ENCODE measurements around the gene LRRC17.

Gene LRRC17

DNA sequence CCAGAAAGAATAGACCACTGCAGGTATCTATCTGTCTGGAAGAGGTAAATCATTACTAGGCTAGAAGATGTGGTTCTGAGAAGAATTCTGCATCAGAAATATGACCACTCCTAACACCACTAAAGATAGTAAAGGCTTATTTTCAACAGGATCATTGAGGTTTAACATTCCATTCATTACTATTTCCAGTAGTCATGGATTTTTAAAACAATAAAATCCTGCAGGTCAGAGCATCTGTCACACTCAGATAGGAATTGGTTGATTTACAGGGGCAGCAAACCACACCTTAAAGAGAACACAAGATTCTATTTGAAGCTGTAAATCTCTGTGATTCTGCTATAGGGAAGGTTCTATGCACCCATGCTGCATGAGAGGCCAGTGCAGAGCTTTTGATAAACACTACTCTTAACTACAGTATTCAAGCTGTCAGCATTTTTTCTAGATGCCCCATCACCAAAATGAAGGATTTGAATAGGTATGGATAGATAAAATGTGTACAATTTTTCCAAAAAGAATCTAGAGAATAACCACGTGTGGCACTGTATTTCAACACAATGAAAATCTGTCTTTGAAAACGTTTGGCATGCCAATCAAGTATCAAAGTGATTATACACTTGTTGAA, 14.6 kb downstream of the LRRC17 start:
- Histone ChIP-seq H3F3A (ENCODE audit: insufficient read depth, low read length) (no peaks in the 10 kb centered on the region), H3K4me3 (ENCODE audit: low read depth, low read length, poor library complexity, severe bottlenecking) (no peak overlapping the region)
- TF ChIP-seq EZH2 (IDR thresholded peaks at IDR 0.05; ENCODE audit: borderline replicate concordance, low read length), result no peak
- TF ChIP-seq, protein P1, sequence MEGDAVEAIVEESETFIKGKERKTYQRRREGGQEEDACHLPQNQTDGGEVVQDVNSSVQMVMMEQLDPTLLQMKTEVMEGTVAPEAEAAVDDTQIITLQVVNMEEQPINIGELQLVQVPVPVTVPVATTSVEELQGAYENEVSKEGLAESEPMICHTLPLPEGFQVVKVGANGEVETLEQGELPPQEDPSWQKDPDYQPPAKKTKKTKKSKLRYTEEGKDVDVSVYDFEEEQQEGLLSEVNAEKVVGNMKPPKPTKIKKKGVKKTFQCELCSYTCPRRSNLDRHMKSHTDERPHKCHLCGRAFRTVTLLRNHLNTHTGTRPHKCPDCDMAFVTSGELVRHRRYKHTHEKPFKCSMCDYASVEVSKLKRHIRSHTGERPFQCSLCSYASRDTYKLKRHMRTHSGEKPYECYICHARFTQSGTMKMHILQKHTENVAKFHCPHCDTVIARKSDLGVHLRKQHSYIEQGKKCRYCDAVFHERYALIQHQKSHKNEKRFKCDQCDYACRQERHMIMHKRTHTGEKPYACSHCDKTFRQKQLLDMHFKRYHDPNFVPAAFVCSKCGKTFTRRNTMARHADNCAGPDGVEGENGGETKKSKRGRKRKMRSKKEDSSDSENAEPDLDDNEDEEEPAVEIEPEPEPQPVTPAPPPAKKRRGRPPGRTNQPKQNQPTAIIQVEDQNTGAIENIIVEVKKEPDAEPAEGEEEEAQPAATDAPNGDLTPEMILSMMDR (IDR thresholded peaks at IDR 0.05; ENCODE audit: low read length), result no peak

DNA sequence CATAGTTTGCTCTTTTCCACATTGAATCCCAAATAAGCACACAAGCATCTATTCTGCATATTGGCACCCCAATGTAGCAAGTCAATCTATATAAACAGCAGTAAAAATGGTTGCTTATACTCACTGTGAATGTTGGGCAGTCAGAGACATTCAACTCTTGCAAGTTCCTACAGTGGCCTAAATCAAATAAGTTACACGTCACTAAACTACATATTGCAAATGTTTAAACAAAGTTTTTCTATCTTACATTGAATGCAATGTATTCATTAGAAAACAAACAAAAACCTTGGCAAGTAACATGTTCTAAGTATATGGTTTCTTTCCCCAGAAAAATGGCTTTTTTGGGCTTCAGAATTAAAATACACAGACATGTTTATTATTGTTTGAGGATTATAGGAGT, 19.0 kb downstream of the LRRC17 start:
- Histone ChIP-seq H4K20me1 (ENCODE audit: insufficient read depth, low read length) (no peaks in the 10 kb centered on the region), H3K79me2 (ENCODE audit: insufficient read depth, low read length) (no peaks in the 10 kb centered on the region), H2AFZ (ENCODE audit: low read length) (no peak overlapping the region), H3K36me3 (ENCODE audit: insufficient read depth, low read length) (no peaks in the 10 kb centered on the region), H3K4me3 (ENCODE audit: low read depth, low read length, poor library complexity, severe bottlenecking) (no peak overlapping the region), H3K9me2 (ENCODE audit: low read depth, low read length) (no peaks in the 10 kb centered on the region), H3K4me2 (ENCODE audit: low read length) (no peak overlapping the region), H3K27ac (ENCODE audit: low read depth, low read length, poor library complexity, severe bottlenecking) (no peak overlapping the region), H3K9me3 (ENCODE audit: low read length) (no peaks in the 10 kb centered on the region), H3K9ac (ENCODE audit: low read length) (no peak overlapping the region), H3K4me1 (ENCODE audit: insufficient read depth, low read length, severe bottlenecking) (no peaks in the 10 kb centered on the region), H3F3A (ENCODE audit: insufficient read depth, low read length) (no peaks in the 10 kb centered on the region), H3K27me3 (ENCODE audit: insufficient read depth, low read length) (no peaks in the 10 kb centered on the region)
- TF ChIP-seq, protein P1 (IDR thresholded peaks at IDR 0.05; ENCODE audit: low read length), result no peak
- TF ChIP-seq EZH2 (IDR thresholded peaks at IDR 0.05; ENCODE audit: borderline replicate concordance, low read length), result no peak

More for the DNA sequence above, 14.6 kb downstream of the LRRC17 start:
- Histone ChIP-seq H4K20me1 (ENCODE audit: insufficient read depth, low read length) (no peaks in the 10 kb centered on the region), H3K9ac (ENCODE audit: low read length) (no peak overlapping the region), H2AFZ (ENCODE audit: low read length) (no peak overlapping the region), H3K9me3 (ENCODE audit: low read length) (no peaks in the 10 kb centered on the region), H3K27ac (ENCODE audit: low read depth, low read length, poor library complexity, severe bottlenecking) (no peak overlapping the region), H3K79me2 (ENCODE audit: insufficient read depth, low read length) (no peaks in the 10 kb centered on the region), H3K4me2 (ENCODE audit: low read length) (no peak overlapping the region), H3K4me1 (ENCODE audit: insufficient read depth, low read length, severe bottlenecking) (no peaks in the 10 kb centered on the region), H3K9me2 (ENCODE audit: low read depth, low read length) (no peaks in the 10 kb centered on the region), H3K36me3 (ENCODE audit: insufficient read depth, low read length) (no peaks in the 10 kb centered on the region), H3K27me3 (ENCODE audit: insufficient read depth, low read length) (no peaks in the 10 kb centered on the region)

- Histone ChIP-seq H4K20me1 (ENCODE audit: insufficient read depth, low read length) (no peaks in the 10 kb centered on the region), H3K9me2 (ENCODE audit: low read depth, low read length) (no peaks in the 10 kb centered on the region), H3F3A (ENCODE audit: insufficient read depth, low read length) (no peaks in the 10 kb centered on the region), H3K27ac (ENCODE audit: low read depth, low read length, poor library complexity, severe bottlenecking) (no peak overlapping the region), H3K9ac (ENCODE audit: low read length) (no peak overlapping the region), H3K36me3 (ENCODE audit: insufficient read depth, low read length) (no peaks in the 10 kb centered on the region), H2AFZ (ENCODE audit: low read length) (no peak overlapping the region), H3K4me1 (ENCODE audit: insufficient read depth, low read length, severe bottlenecking) (no peaks in the 10 kb centered on the region), H3K27me3 (ENCODE audit: insufficient read depth, low read length) (no peaks in the 10 kb centered on the region), H3K4me2 (ENCODE audit: low read length) (no peak overlapping the region), H3K9me3 (ENCODE audit: low read length) (no peaks in the 10 kb centered on the region), H3K4me3 (ENCODE audit: low read depth, low read length, poor library complexity, severe bottlenecking) (no peak overlapping the region), H3K79me2 (ENCODE audit: insufficient read depth, low read length) (no peaks in the 10 kb centered on the region)
- TF ChIP-seq EZH2 (IDR thresholded peaks at IDR 0.05; ENCODE audit: borderline replicate concordance, low read length), result no peak
- TF ChIP-seq, protein P1 (IDR thresholded peaks at IDR 0.05; ENCODE audit: low read length), result no peak
Measured at GRCh38 chr7:102933763-102934162, 21.0 kb downstream of the LRRC17 start.
